Loucy (cell line): ENCODE data around the gene MEF2C.

ENCODE experiments used
- H2AFZ ChIP-seq: fragments of 200-600 bp; sonication (generic); 2 replicates; pipeline ENCODE4 v1.6.0; 2016; ENCODE audit warnings: antibody characterized with exemption, mild to moderate bottlenecking, low read length, moderate library complexity
- H3F3A ChIP-seq: fragments of 200-600 bp; 2 replicates; pipeline ENCODE4 v1.6.0; 2016; ENCODE audit warnings: antibody characterized with exemption, low read depth, mild to moderate bottlenecking
- H3K27me3 ChIP-seq: fragments of 200-600 bp; sonication (generic); 2 replicates; pipeline ENCODE4 v1.6.1; 2014; ENCODE audit warnings: low read length, mild to moderate bottlenecking; ENCODE audit not compliant: insufficient read depth, poor library complexity, severe bottlenecking
- H3K36me3 ChIP-seq: fragments of 200-600 bp; sonication (generic); 2 replicates; pipeline ENCODE4 v1.6.1; 2016; ENCODE audit warnings: low read length; ENCODE audit not compliant: insufficient read depth
- H3K4me1 ChIP-seq: fragments of 200-600 bp; sonication (generic); 2 replicates; pipeline ENCODE4 v1.5.1; 2014; ENCODE audit warnings: low read length, mild to moderate bottlenecking; ENCODE audit not compliant: insufficient read depth, poor library complexity, severe bottlenecking
- H3K4me2 ChIP-seq: fragments of 200-600 bp; sonication (generic); 2 replicates; pipeline ENCODE4 v1.6.0; 2014; ENCODE audit warnings: antibody characterized with exemption, low read length, low read depth, mild to moderate bottlenecking; ENCODE audit not compliant: poor library complexity, severe bottlenecking
- H3K4me3 ChIP-seq: fragments of 200-600 bp; sonication (generic); 2 replicates; pipeline ENCODE4 v1.5.1; 2014; ENCODE audit warnings: low read length, mild to moderate bottlenecking, mixed read lengths; ENCODE audit not compliant: poor library complexity, severe bottlenecking
- H3K79me2 ChIP-seq: fragments of 200-600 bp; sonication (generic); 2 replicates; pipeline ENCODE4 v1.6.1; 2014; ENCODE audit warnings: low read length; ENCODE audit not compliant: insufficient read depth
- H3K9ac ChIP-seq: fragments of 200-600 bp; sonication (generic); 2 replicates; pipeline ENCODE4 v1.6.0; 2014; ENCODE audit warnings: mild to moderate bottlenecking, low read depth, low read length, moderate library complexity; ENCODE audit not compliant: poor library complexity, severe bottlenecking
- H3K9me2 ChIP-seq: fragments of 200-600 bp; sonication (generic); replicated peaks from 2 replicates; pipeline ENCODE4 v1.6.1; 2016; ENCODE audit warnings: low read depth, low read length, mixed read lengths
- H3K9me3 ChIP-seq: fragments of 200-600 bp; sonication (generic); 2 replicates; pipeline ENCODE4 v1.6.1; 2014; ENCODE audit warnings: mild to moderate bottlenecking, antibody characterized with exemption, low read length, low read depth; ENCODE audit not compliant: insufficient read depth
- H4K20me1 ChIP-seq: fragments of 200-600 bp; sonication (generic); 2 replicates; pipeline ENCODE4 v1.6.0; 2014; ENCODE audit warnings: antibody characterized with exemption, low read length, mild to moderate bottlenecking; ENCODE audit not compliant: insufficient read depth, poor library complexity, severe bottlenecking
- EZH2phosphoT487 ChIP-seq: fragments of 200-600 bp; IDR thresholded peaks from 2 replicates; pipeline ENCODE4 v1.6.1; 2018; ENCODE audit warnings: antibody characterized with exemption, mild to moderate bottlenecking, moderate library complexity, borderline replicate concordance
- TF ChIP-seq, protein P1 (sequence below): fragments of 200-600 bp; sonication (generic); conservative IDR thresholded peaks from 2 replicates; pipeline ENCODE4 v1.5.1; 2014; ENCODE audit warnings: mild to moderate bottlenecking, antibody characterized with exemption, low read length

Gene MEF2C

DNA sequence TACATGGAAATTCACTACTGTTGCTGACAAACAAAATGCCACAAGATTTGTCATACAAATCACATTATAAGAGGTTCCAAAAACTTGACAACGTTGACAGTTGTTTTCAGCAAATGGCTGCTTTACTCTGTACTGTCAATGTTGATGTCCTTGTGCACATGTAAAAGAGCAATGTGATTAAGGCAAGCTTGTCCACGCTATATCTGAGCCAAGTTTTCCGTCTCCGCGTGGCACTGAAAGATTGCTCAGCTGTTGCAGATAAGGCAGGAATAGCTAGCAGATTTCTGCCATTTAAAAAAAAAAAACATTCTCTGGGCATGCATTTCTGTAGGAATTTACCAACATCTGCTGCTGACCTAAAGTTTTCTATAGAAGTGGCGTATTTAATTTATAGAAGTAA is 46.4 kb upstream of the MEF2C start:
- H3K9me2 ChIP-seq: no peaks in the 10 kb centered on the region
- TF ChIP-seq EZH2phosphoT487: no peak
- TF ChIP-seq, protein P1, sequence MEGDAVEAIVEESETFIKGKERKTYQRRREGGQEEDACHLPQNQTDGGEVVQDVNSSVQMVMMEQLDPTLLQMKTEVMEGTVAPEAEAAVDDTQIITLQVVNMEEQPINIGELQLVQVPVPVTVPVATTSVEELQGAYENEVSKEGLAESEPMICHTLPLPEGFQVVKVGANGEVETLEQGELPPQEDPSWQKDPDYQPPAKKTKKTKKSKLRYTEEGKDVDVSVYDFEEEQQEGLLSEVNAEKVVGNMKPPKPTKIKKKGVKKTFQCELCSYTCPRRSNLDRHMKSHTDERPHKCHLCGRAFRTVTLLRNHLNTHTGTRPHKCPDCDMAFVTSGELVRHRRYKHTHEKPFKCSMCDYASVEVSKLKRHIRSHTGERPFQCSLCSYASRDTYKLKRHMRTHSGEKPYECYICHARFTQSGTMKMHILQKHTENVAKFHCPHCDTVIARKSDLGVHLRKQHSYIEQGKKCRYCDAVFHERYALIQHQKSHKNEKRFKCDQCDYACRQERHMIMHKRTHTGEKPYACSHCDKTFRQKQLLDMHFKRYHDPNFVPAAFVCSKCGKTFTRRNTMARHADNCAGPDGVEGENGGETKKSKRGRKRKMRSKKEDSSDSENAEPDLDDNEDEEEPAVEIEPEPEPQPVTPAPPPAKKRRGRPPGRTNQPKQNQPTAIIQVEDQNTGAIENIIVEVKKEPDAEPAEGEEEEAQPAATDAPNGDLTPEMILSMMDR: no peak
- H3F3A ChIP-seq: no peaks in the 10 kb centered on the region
- no peak overlapping the region for H2AFZ ChIP-seq
- H3K4me1 ChIP-seq: peaks cover 10% of the 10 kb centered on the region
- H4K20me1 ChIP-seq: no peaks in the 10 kb centered on the region
- no peak overlapping the region for H3K4me2 ChIP-seq
- no peaks in the 10 kb centered on the region for H3K27me3 ChIP-seq
- H3K9ac ChIP-seq: no peak overlapping the region
- H3K9me3 ChIP-seq: no peaks in the 10 kb centered on the region
- H3K36me3 ChIP-seq: no peaks in the 10 kb centered on the region
- H3K4me3 ChIP-seq: no peak overlapping the region
- no peaks in the 10 kb centered on the region for H3K79me2 ChIP-seq

DNA sequence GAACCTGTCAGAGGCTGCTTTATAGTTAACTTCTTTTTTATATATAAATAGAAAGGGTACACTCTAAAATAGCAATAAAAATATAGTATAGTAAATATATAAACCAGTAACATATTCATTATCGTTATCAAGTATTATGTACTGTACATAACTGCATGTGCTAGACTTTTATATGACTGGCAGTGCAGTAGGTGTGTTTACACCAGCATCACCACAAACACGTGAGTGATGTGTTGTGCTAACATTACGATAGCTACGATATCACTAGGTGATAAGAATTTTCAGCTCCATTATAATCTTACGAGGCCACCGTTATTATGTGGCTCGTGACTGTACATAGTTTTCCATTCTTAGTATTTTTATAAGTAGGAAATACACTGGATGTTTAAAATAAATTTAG is 43.8 kb upstream of the MEF2C start:
- no peak overlapping the region for H3K9ac ChIP-seq
- H2AFZ ChIP-seq: no peak overlapping the region
- H3K4me3 ChIP-seq: no peak overlapping the region
- H3K4me2 ChIP-seq: no peak overlapping the region
- no peak for TF ChIP-seq EZH2phosphoT487
- TF ChIP-seq, protein P1: no peak
- no peaks in the 10 kb centered on the region for H4K20me1 ChIP-seq
- no peaks in the 10 kb centered on the region for H3F3A ChIP-seq
- no peaks in the 10 kb centered on the region for H3K36me3 ChIP-seq
- H3K4me1 ChIP-seq: peaks cover 11% of the 10 kb centered on the region
- no peaks in the 10 kb centered on the region for H3K9me2 ChIP-seq
- no peaks in the 10 kb centered on the region for H3K27me3 ChIP-seq
- H3K79me2 ChIP-seq: no peaks in the 10 kb centered on the region
- no peaks in the 10 kb centered on the region for H3K9me3 ChIP-seq

DNA sequence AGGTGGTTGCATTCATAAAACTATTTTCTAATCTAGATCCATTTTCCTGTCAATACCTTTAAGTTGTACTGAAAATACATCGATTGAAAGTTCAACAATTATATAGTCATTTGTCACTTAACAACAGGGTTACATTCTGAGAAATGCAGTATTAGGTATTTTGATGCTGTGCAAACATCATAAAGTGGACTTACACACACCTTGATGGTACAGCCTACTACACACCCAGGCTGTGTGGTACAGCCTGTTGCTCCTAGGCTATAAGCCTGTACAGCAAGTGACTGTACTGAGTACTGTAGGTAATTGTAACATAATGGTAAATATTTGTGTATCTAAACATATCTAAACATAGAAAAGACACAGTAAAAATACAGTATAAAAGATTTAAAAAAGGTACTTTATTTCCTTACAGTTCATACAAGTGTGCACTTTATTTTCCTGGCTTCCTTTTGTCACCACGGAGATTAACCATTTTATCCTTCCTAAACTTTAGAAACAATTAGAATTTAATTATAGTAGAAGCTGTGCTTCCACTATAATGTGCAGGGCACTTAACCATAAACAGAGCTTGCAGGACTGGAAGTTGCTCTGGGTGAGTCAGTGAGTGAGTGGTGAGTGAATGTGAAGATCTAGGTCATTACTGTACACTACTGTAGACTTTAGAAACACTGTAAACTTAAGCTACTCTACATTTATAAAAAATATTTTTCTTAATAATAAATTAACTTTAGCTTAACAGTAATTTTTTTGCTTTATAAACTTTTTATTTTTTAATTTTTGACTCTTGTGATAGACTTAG is 42.9 kb upstream of the MEF2C start:
- Histone ChIP-seq H3K4me1 (peaks cover 11% of the 10 kb centered on the region), H3K9ac (no peak overlapping the region), H4K20me1 (no peaks in the 10 kb centered on the region), H3K9me2 (no peaks in the 10 kb centered on the region), H3K4me2 (no peak overlapping the region), H3K36me3 (no peaks in the 10 kb centered on the region), H3K27me3 (no peaks in the 10 kb centered on the region), H3F3A (no peaks in the 10 kb centered on the region), H3K4me3 (no peak overlapping the region), H2AFZ (no peak overlapping the region), H3K9me3 (no peaks in the 10 kb centered on the region), H3K79me2 (no peaks in the 10 kb centered on the region)
- TF ChIP-seq, protein P1: no peak
- TF ChIP-seq EZH2phosphoT487: no peak
